GM18951 (cell line): ENCODE measurements around the gene CABP2.

ENCODE experiments used
- POLR2A ChIP-seq: IDR thresholded peaks from 4 replicates; pipeline ENCODE4 v1.6.1; 2011; ENCODE audit warnings: mild to moderate bottlenecking; ENCODE audit not compliant: insufficient read length, insufficient read depth; ENCODE audit errors: extremely low read depth
- in situ Hi-C: fragments of 300-500 bp; cut with MboI; formaldehyde crosslinking; loops from one replicate; pipeline ENCODE4 v1.12.0; 2022; ENCODE audit warnings: low sequenced_read_pairs, mixed read lengths, inconsistent platforms; ENCODE audit not compliant: unreplicated experiment

The CABP2 gene

DNA sequence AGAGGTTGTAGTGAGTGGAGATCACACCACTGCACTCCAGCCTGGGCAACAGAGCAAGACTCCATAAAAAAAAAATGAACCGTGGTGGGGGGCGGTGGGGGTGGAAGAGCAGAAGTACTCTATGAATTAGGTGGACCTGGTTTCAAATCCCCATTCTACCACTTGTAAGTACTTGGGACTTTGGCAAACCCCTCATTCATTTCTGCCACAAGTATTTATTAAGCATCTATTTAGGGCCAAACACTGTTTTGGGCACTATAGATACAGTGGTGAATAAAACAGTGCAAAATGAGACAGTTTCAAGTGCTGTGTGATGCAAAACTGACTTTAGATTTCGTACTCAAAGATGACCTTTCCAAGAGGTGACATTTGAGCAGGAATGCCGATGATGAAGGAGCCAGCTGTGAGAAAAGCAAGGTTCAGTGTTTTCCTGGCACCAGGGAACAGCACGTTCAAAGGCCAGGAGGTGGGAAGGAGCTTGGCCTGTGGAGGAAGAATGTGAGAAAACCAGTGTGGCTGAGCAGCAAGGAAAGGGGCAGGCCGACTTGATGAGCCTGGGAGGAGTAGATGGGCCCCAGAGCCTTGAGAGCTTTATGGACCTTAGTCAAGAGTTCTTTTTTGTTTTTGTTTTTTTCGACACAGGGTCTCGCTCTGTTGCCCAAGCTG lies 52.8 kb downstream of the CABP2 start:
- TF ChIP-seq POLR2A, result no peak
- in situ Hi-C loops, result no loop called here

GRCh38 chr11:67469508-67469811 lies 53.8 kb downstream of the CABP2 start:
- no peak for TF ChIP-seq POLR2A
- in situ Hi-C loops, result no loop called here
